Activated naive CD8-positive, alpha-beta T cell treated with anti-CD3 and anti-CD28 coated beads, Interleukin-2, amount 50 U/mL, for 24 hours (primary cell): Measurements from ENCODE around the gene CITED2.
A peak's percentile ranks its signal among the peaks of the same experiment; 100 is the strongest.
"Not testable (repeated sequence)": the region's sequence is repeated elsewhere in the genome, so short reads cannot be mapped to it uniquely, and the experiment has no call there.

Experiments
- ATAC-seq: fragments of 150-1000 bp; cut with Tn5 transposase; one replicate; pipeline ENCODE4 v1.10.0; 2021
- DNase-seq: peaks from one replicate; pipeline ENCODE4 v3.0.0; 2021
- H3K27ac Mint-ChIP-seq: one replicate; pipeline ENCODE4 v1.8.0; 2021; ENCODE audit warnings: mild to moderate bottlenecking, mixed read lengths
- H3K27me3 Mint-ChIP-seq: one replicate; pipeline ENCODE4 v1.8.0; 2021; ENCODE audit warnings: mixed read lengths
- H3K36me3 Mint-ChIP-seq: one replicate; pipeline ENCODE4 v1.8.0; 2021; ENCODE audit warnings: low read depth, mixed read lengths
- H3K4me1 Mint-ChIP-seq: one replicate; pipeline ENCODE4 v1.8.0; 2021; ENCODE audit warnings: mixed read lengths
- H3K4me3 Mint-ChIP-seq: one replicate; pipeline ENCODE4 v1.8.0; 2021; ENCODE audit warnings: mild to moderate bottlenecking, moderate library complexity, mixed read lengths
- H3K9me3 Mint-ChIP-seq: one replicate; pipeline ENCODE4 v1.8.0; 2021; ENCODE audit warnings: mixed read lengths

The CITED2 gene

DNA sequence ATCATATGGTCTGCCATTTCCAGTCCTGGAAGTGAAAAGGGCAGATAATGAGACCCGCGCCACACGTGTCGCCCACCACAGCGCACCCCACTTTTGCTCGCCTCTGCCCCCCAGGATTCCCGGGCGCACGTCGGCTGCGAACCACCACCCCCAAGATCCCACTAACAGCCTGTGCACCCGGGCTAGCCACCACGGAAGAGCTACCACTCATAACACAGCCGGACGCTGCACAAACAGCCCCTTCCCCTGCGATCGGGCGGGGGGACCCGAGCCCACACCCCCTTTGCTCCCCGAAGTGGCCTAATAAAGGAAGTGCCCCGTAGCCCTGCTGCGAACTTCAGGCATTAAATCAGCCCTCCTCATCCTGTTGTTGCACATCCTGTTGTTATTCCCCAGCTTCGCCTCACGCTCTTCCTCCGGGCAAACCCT is 506 bp downstream of the CITED2 start:
- no peak for ATAC-seq
- H3K27me3 Mint-ChIP-seq = peaks cover 2% of the 10 kb centered on the region

DNA sequence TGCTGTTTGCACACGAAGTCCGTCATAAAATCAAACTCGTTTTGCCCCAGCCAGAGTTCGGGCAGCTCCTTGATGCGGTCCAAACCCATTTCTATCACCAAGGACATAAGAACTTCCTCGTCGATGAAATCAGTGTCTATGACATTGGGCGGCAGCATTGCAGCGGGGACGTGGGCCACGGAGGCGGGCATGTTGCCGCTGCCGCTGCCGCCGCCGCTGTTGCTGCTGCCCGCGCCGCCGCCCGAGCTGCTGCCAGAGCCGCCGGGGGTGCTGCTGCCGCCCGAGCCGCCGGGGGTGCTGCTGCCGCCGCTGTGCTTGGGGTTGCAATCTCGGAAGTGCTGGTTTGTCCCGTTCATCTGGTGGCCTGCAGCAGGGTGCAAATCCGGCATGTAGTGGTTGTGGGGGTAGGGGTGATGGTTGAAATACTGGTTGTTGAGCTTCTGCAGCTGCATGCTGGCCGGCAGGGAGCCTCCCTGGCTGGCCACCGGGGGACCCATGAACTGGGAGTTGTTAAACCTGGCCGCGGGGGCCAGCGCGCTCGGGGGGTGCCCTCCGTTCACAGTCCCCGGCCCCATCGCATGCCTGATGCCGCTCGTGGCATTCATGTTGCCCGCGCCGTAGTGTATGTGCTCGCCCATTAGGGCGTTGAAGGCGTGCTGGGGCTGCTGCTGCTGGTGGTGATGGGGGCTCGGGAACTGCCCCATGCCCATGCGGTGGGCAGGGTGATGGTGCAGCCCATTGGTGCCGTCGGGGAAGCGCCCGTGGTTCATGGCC is 1.1 kb downstream of the CITED2 start:
- Mint-ChIP-seq H3K27ac (peak overlapping the region; percentile 98), H3K4me1 (peaks cover 53% of the 10 kb centered on the region), H3K27me3 (peaks cover 2% of the 10 kb centered on the region), H3K36me3 (peaks cover 9% of the 10 kb centered on the region), H3K4me3 (peak overlapping the region; percentile 98), H3K9me3 (no peaks in the 10 kb centered on the region)
- ATAC-seq = peak; percentile 10
- peak; percentile 74 for DNase-seq

More for the DNA sequence above, 506 bp downstream of the CITED2 start:
- H3K27ac Mint-ChIP-seq = peak overlapping the region; percentile 98
- DNase-seq = no peak
- H3K4me1 Mint-ChIP-seq = peaks cover 56% of the 10 kb centered on the region
- H3K4me3 Mint-ChIP-seq = peak overlapping the region; percentile 98
- peaks cover 9% of the 10 kb centered on the region for H3K36me3 Mint-ChIP-seq
- no peaks in the 10 kb centered on the region for H3K9me3 Mint-ChIP-seq

DNA sequence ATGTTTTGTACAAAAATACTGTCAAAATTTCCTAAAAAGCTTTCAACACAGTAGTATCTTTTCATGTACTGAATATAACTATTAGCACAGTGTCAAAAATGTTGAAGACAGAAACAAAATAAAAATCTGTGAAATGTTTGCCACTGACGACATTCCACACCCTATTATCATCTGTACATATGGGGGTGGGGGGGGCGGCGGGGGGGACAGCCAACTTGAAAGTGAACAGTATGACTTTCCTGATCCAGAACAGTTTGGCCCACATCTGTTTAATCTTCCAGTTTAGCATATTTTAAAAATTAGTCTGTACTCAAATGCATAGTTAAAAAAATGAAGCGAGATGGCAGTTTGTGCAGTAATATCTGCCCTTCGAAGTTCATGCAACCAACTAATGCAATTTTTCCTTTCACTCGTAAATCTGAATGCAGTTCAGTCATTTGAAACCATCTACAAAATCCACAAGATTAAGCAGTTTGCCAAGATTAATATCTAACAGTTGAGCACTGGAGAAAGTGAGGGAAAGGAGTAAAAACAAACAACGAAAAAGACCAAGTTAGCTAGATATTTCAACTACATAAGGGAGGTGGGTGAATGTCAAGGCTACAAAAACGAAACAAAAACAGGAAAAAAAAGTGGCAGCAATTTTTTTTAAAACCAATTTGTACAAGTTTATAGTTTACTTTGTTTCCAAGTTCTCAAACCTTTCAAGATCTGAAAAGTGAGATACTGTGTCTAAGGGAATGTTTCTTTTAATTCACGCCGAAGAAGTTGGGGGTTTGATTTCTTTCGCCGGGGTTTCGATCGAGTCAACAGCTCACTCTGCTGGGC is 1.9 kb downstream of the CITED2 start:
- Mint-ChIP-seq H3K4me3 (peak overlapping the region; percentile 98), H3K27me3 (peaks cover 2% of the 10 kb centered on the region), H3K27ac (peak overlapping the region; percentile 98), H3K9me3 (no peaks in the 10 kb centered on the region), H3K36me3 (peaks cover 9% of the 10 kb centered on the region), H3K4me1 (peaks cover 58% of the 10 kb centered on the region)
- ATAC-seq (no peak), DNase-seq (no peak)

DNA sequence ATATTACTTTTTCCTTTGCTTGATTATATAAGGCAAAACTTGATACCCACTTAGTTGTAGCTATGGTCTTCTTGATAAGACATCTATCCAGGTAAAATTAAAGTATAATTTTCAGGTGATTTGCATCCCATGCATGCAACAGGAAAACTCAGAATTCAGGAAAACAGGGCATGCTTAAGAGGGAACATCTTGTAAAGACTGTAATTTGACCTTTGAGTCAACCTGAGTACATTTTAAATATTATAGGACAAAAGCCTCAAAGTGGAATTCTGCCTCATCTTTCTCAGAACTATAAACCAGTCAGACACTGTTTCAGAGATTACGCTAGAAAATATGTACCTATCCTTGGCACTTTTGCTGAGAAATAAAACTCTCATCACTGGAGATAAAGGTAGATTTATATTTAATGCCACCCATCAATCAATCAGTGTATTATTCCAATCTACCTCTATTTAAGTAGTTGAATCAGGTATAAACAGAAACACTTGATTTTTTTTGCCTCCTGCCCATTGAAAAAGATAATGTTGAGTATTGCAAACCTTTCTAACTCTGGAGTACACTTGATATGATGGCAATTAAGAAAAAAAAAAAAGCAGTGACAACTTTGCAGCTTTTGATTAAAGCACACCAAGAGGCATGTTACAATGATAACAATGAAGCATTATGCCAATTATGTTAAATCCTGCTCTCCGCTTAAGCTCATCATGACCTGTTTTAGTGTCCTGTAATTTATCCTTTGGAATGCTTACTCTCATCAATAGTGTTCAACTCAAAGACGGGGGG is 2.8 kb downstream of the CITED2 start:
- Mint-ChIP-seq H3K27me3 (peaks cover 2% of the 10 kb centered on the region), H3K36me3 (peaks cover 9% of the 10 kb centered on the region), H3K9me3 (no peaks in the 10 kb centered on the region), H3K4me1 (peaks cover 61% of the 10 kb centered on the region), H3K4me3 (peak overlapping the region; percentile 98), H3K27ac (peak overlapping the region; percentile 66)
- ATAC-seq = no peak
- DNase-seq = no peak

DNA sequence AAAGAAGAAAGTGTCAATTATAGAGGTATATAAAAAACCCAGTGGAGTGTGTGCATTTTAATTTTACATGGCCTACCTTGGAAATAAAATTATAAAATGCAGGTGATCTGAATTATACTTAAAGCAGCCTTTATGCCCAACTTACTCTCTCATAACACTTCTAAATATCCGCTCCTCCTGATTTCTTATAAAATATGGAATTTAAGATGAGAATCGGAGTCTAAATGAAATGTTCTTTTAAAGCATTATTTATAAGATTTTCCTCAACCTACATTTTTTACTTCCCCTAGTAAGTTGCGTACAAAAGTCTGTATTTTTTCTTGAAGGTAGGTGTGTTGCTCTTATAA is 3.5 kb downstream of the CITED2 start:
- Mint-ChIP-seq H3K4me3 (peak overlapping the region; percentile 98), H3K36me3 (peaks cover 9% of the 10 kb centered on the region), H3K27ac (peak overlapping the region; percentile 66), H3K4me1 (peaks cover 55% of the 10 kb centered on the region), H3K9me3 (no peaks in the 10 kb centered on the region), H3K27me3 (peaks cover 2% of the 10 kb centered on the region)
- no peak for DNase-seq
- ATAC-seq = no peak

DNA sequence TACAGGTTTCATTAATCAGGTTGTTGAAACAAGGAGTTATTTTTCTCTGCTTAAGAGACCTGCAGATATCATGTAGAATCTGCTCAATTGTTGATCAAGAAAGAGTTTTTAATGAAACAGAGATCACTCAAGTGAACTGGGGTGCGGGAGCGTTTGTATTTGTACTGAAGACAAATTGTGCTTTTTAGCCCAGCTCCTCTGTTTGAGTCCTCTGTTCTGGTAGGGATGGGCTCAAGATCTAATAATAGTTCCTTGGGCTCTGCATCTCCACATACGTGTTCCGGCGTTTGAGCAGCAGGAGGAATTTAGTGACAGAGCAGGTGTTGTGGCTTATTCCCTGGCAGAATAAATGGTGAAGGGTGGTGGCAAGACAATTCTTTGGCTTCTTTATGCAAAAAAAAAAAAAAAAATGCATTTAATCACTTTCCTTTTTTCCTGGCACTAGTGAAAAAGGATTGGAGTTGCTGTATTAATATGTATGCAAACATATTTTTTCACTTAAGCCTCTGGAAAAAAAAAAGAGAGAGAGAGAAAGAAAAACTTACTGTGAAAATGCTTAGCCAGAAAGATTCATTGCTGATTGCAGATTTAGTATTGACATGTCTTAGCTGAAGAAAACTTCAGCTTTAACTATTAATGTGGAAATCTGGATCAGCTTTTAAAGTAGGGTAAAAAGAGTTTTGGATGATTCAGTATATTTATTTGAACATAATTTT is 4.0 kb downstream of the CITED2 start:
- ATAC-seq (no peak), DNase-seq (no peak)
- Mint-ChIP-seq H3K27me3 (peaks cover 2% of the 10 kb centered on the region), H3K4me3 (peak overlapping the region; percentile 42), H3K9me3 (no peaks in the 10 kb centered on the region), H3K27ac (peak overlapping the region; percentile 66), H3K36me3 (peaks cover 9% of the 10 kb centered on the region), H3K4me1 (peaks cover 50% of the 10 kb centered on the region)

DNA sequence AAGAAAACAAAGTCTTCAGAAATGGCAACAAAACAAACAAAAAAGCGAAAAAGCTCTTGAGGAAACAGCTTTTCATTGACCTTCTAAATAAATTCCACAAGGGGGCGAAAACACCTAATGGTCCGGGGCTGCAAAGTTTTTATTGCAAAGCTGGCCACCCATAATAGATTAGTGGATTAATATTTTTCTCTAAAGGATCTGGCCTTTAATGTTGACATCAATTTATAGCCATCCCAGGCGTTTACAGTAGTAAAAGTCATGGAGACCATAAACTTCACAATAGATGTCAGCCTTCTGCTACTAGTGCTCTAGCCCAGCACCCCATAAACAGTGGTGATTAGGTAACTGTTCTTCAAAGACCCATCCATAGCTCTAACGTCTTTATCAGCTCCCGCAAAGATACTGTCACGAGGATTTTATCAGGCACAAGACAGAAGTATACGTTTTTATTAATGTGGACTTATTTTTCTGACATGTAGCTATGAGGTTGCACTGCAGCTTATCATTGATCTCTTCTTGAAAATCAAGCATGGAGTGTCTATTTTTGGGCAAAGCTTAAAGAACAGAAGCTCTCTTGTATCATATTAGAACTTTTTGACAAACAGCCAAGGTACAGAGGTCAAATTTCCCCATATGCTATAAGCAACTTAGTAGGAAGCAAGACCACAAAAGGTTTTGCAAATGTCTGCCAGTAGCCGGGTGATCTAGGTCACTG is 4.7 kb downstream of the CITED2 start:
- Mint-ChIP-seq H3K9me3 (no peaks in the 10 kb centered on the region), H3K27ac (peak overlapping the region; percentile 66), H3K27me3 (peaks cover 2% of the 10 kb centered on the region), H3K36me3 (peaks cover 9% of the 10 kb centered on the region), H3K4me1 (peaks cover 49% of the 10 kb centered on the region), H3K4me3 (peak overlapping the region; percentile 42)
- DNase-seq (no peak), ATAC-seq (no peak)

DNA sequence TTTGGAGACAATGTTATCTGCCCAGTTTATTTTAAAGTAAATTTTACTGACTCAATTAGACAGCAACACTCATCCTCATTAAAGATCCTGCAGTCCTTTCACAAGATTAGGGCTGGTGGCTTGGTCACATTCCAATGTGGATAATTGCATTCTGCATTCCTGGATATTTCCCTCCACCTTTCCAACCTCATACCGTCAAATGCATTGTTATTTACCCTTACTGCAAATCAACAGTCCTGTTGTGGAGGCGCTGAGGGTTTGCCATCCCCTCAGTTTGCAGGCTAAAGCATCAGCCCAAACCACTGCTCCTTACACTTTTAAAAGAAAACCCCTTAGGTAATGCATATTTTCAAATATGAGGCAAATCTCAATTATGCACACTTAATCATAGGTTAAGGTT is 5.4 kb downstream of the CITED2 start:
- Mint-ChIP-seq H3K27ac (no peak overlapping the region), H3K9me3 (no peaks in the 10 kb centered on the region), H3K27me3 (no peaks in the 10 kb centered on the region), H3K4me3 (no peak overlapping the region), H3K4me1 (peaks cover 48% of the 10 kb centered on the region), H3K36me3 (peaks cover 6% of the 10 kb centered on the region)
- DNase-seq (no peak), ATAC-seq (no peak)

DNA sequence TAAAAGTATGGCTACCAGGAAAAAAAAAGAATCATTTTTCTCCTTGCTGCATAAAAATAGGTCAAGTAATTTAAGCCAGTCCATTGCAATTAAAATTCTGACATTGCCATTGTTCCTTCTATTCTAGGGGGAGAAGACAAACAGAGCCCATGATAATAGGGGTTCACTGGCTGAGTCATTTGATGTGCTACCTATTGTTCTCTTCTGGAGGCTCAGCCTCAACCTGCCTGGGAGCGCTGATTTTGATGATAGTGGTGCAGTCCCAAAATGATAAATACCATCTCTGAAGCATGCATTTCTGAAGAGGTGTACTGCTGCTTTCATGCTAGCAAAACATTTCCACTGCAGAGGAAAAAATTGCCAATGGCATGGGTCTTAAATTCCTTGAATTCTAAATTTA is 5.8 kb downstream of the CITED2 start:
- Mint-ChIP-seq H3K36me3 (peaks cover 4% of the 10 kb centered on the region), H3K27me3 (no peaks in the 10 kb centered on the region), H3K4me1 (peaks cover 50% of the 10 kb centered on the region), H3K27ac (no peak overlapping the region), H3K9me3 (no peaks in the 10 kb centered on the region), H3K4me3 (no peak overlapping the region)
- ATAC-seq = no peak
- DNase-seq = no peak

DNA sequence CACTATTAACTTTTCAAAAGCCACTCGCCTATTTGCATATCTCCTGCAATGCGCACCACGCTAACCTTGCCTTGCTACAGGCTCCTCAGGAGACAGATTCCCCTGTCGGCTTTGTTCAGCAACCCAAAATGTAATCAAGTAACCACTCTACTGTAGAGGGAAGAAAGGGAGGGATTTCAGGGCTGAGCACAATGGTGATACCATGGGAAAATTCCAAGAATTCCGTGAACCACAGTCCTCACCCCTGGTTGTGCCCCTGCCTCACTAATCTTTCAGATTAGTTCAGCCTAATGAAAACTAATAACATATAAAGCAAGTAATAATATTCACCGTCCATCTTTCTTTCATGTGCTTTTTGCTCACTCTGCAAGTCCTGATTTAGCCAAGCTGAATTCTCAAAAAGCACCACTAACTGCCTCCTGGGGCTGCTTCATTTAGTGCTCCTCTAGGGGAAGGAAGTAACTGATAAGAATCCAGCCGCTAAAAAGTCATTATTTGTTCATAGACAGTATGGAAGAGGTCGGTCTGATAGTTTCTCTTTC is 6.6 kb downstream of the CITED2 start:
- Mint-ChIP-seq H3K27me3 (no peaks in the 10 kb centered on the region), H3K27ac (no peak overlapping the region), H3K4me3 (no peak overlapping the region), H3K36me3 (peaks cover 4% of the 10 kb centered on the region), H3K9me3 (no peaks in the 10 kb centered on the region), H3K4me1 (peaks cover 53% of the 10 kb centered on the region)
- no peak for ATAC-seq
- no peak for DNase-seq

DNA sequence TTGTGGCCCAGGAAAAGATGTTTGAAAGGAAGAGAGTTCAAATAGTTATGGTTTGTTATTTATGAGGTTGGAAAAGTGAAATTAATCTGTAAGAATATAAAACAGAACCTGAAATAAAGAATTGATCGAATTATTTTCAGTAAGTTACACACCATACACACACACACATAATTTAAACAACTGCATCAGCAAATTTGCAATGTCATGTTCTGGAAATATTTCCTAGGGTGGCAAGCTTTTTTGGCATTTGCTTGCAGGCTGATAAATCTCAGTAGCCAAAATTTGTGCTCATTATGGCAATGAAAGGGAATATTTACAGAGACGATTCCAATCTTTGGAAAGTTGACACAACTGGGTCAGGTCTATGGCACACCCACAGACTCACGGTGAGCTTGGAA is 9.5 kb downstream of the CITED2 start:
- Mint-ChIP-seq H3K4me1 (peaks cover 36% of the 10 kb centered on the region), H3K36me3 (no peaks in the 10 kb centered on the region), H3K27me3 (no peaks in the 10 kb centered on the region), H3K9me3 (no peaks in the 10 kb centered on the region), H3K27ac (no peak overlapping the region), H3K4me3 (no peak overlapping the region)
- DNase-seq (no peak), ATAC-seq (no peak)

DNA sequence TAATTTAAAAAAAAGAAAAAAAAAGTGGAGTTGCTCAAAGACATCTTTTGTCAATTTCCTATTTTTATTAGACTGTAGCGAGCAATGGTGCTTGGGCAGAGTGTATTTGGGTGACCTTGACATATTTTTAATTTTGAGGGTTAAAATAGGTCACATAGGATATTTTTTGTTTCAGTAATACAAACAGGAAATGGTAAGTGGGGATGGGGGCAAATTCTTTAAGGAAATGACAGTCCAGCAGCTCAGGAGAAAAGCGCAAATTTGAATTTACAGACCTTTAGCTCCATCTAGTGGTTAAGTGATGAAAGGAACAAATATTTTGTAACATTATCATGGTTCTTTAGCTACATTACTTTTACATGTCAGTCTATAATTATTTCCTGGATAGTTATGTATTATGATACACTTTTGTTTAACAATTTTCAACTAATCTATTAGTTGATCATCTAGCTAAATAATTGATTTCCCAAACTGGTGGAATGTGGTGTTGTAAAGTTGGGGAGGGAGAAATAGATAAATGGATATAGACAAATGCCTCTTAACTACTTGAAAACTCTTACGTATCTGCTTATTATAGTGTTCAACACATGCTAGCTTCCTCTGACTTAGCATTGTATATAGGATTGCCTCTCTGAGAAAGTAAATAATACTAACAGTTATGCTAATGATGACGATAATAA is 10.0 kb downstream of the CITED2 start:
- H3K27ac Mint-ChIP-seq = no peak overlapping the region

DNA sequence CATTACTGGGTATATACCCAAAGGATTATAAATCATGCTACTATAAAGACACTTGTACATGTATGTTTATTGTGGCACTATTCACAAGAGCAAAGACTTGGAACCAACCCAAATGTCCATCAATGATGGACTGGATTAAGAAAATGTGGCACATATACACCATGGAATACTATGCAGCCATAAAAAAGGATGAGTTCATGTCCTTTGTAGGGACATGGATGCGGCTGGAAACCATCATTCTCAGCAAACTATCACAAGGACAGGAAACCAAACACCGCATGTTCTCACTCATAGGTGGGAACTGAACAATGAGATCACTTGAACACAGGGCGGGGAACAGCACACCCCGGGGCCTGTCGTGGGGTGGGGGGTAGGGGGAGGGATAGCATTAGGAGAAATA is 10.7 kb downstream of the CITED2 start:
- not testable (repeated sequence) for H3K27ac Mint-ChIP-seq, DNase-seq, H3K36me3 Mint-ChIP-seq, H3K4me3 Mint-ChIP-seq, H3K27me3 Mint-ChIP-seq, ATAC-seq, H3K9me3 Mint-ChIP-seq
- peaks cover 28% of the 10 kb centered on the region for H3K4me1 Mint-ChIP-seq

More for the DNA sequence above, 10.0 kb downstream of the CITED2 start:
- peaks cover 31% of the 10 kb centered on the region for H3K4me1 Mint-ChIP-seq
- DNase-seq = no peak
- no peaks in the 10 kb centered on the region for H3K27me3 Mint-ChIP-seq
- H3K9me3 Mint-ChIP-seq = no peaks in the 10 kb centered on the region
- H3K4me3 Mint-ChIP-seq = no peak overlapping the region
- no peaks in the 10 kb centered on the region for H3K36me3 Mint-ChIP-seq
- no peak for ATAC-seq
